HG03159 (cell line): ENCODE data around the gene LHX4.

Experiments
- ATAC-seq: cut with Tn5 transposase; IDR thresholded peaks from one replicate; pipeline ENCODE4 v1.9.1; 2021; ENCODE audit warnings: mild to moderate bottlenecking, moderate library complexity; ENCODE audit not compliant: unreplicated experiment

Gene LHX4

GRCh38 chr1:180270530-180271271, 40.6 kb downstream of the LHX4 start:
- no peak for ATAC-seq

GRCh38 chr1:180271272-180272255, 41.5 kb downstream of the LHX4 start:
- no peak for ATAC-seq

GRCh38 chr1:180272395-180272794, 42.3 kb downstream of the LHX4 start:
- ATAC-seq = no peak

- ATAC-seq = no peak
Measured at GRCh38 chr1:180273066-180273465, 43.0 kb downstream of the LHX4 start.

- no peak for ATAC-seq
Measured at GRCh38 chr1:180274221-180274620, 44.2 kb downstream of the LHX4 start.

- ATAC-seq = no peak
Measured at GRCh38 chr1:180275726-180276125, 45.7 kb downstream of the LHX4 start.

GRCh38 chr1:180277476-180278193, 47.6 kb downstream of the LHX4 start:
- ATAC-seq = no peak

- ATAC-seq = no peak
Measured at GRCh38 chr1:180278194-180278515, 48.1 kb downstream of the LHX4 start.

GRCh38 chr1:180278596-180279395, 48.7 kb downstream of the LHX4 start:
- no peak for ATAC-seq

GRCh38 chr1:180279651-180280050, 49.6 kb downstream of the LHX4 start:
- no peak for ATAC-seq

GRCh38 chr1:180280617-180281016, 50.6 kb downstream of the LHX4 start:
- no peak for ATAC-seq

- ATAC-seq = no peak
Measured at GRCh38 chr1:180281490-180281889, 51.4 kb downstream of the LHX4 start.

GRCh38 chr1:180282401-180283044, 52.5 kb downstream of the LHX4 start:
- no peak for ATAC-seq

- ATAC-seq = no peak
Measured at GRCh38 chr1:180283098-180283497, 53.0 kb downstream of the LHX4 start.

GRCh38 chr1:180286417-180286816, 56.4 kb downstream of the LHX4 start:
- no peak for ATAC-seq

GRCh38 chr1:180287988-180288705, 58.1 kb downstream of the LHX4 start:
- no peak for ATAC-seq

GRCh38 chr1:180288940-180289339, 58.9 kb downstream of the LHX4 start:
- ATAC-seq = no peak

GRCh38 chr1:180290265-180291001, 60.4 kb downstream of the LHX4 start:
- ATAC-seq = no peak

GRCh38 chr1:180291004-180291403, 60.9 kb downstream of the LHX4 start:
- no peak for ATAC-seq
